A673 (cell line): ENCODE data around the gene C10orf90. TPM values are rescaled to one million over a fixed set of nuclear protein-coding genes. Genes with fewer than 3 reads are reported as not detected.

Experiments
- BruUV-seq: library from RNA; stranded (reverse); fragments of 400-500 nt; replicated peaks from 2 replicates; lab custom pipeline; 2021; lab: Mats Ljungman, UMichigan
- CTCF ChIA-PET: fragments of 300-600 bp; sonication (Branson Sonifier 250); formaldehyde crosslinking; loops from one replicate; lab custom pipeline; 2022; ENCODE audit warnings: antibody characterized with exemption; lab: Charles Lee
- POLR2A ChIA-PET: fragments of 300-600 bp; sonication (Branson Sonifier 250); formaldehyde crosslinking; loops from one replicate; lab custom pipeline; 2022; ENCODE audit warnings: antibody characterized with exemption; ENCODE audit not compliant: low non-redundant PET; lab: Charles Lee
- DNase-seq: peaks from one replicate; pipeline ENCODE4 v3.0.0-alpha.2; 2015; ENCODE audit warnings: low spot score
- H3K27ac ChIP-seq: fragments of 200-600 bp; sonication (generic); 2 replicates; pipeline ENCODE4 v1.5.1; 2016; ENCODE audit warnings: mixed run types, low read depth, mild to moderate bottlenecking, mixed read lengths, antibody characterized with exemption, low read length; ENCODE audit not compliant: poor library complexity, severe bottlenecking
- H3K27me3 ChIP-seq: fragments of 200-600 bp; sonication (generic); replicated peaks from 2 replicates; pipeline ENCODE4 v1.6.1; 2017; ENCODE audit warnings: mixed run types, low read depth, mild to moderate bottlenecking, mixed read lengths, antibody characterized with exemption, low read length; ENCODE audit not compliant: insufficient read depth, poor library complexity
- H3K36me3 ChIP-seq: fragments of 200-600 bp; sonication (generic); 2 replicates; pipeline ENCODE4 v1.6.1; 2016; ENCODE audit warnings: mixed run types, mild to moderate bottlenecking, mixed read lengths, antibody characterized with exemption, low read length; ENCODE audit not compliant: insufficient read depth, poor library complexity, severe bottlenecking
- H3K4me1 ChIP-seq: fragments of 200-600 bp; sonication (generic); 2 replicates; pipeline ENCODE4 v1.6.1; 2017; ENCODE audit warnings: mixed run types, mild to moderate bottlenecking, mixed read lengths, antibody characterized with exemption, low read length; ENCODE audit not compliant: insufficient read depth, poor library complexity, severe bottlenecking
- H3K4me3 ChIP-seq: fragments of 200-600 bp; sonication (generic); 2 replicates; pipeline ENCODE4 v1.5.1; 2016; ENCODE audit warnings: low read depth, mixed run types, mild to moderate bottlenecking, mixed read lengths, low read length; ENCODE audit not compliant: poor library complexity, severe bottlenecking
- H3K9me3 ChIP-seq: fragments of 200-600 bp; sonication (generic); 2 replicates; pipeline ENCODE4 v1.6.1; 2016; ENCODE audit warnings: mixed run types, low read depth, mild to moderate bottlenecking, mixed read lengths, antibody characterized with exemption, low read length; ENCODE audit not compliant: poor library complexity, severe bottlenecking
- CTCF ChIP-seq: fragments of 300-800, 200-600 bp; sonication (generic); conservative IDR thresholded peaks from 2 replicates; pipeline ENCODE4 v1.5.1; 2017; ENCODE audit warnings: low read depth, mild to moderate bottlenecking, antibody characterized with exemption, low read length, moderate library complexity, mixed read lengths
- EZH2 ChIP-seq: fragments of 200-600 bp; sonication (generic); IDR thresholded peaks from 2 replicates; pipeline ENCODE4 v1.6.1; 2017; ENCODE audit warnings: borderline replicate concordance, low read depth, mild to moderate bottlenecking, mixed read lengths, antibody characterized with exemption, low read length; ENCODE audit not compliant: poor library complexity, severe bottlenecking
- intact Hi-C: fragments of 100-400 bp; cut with micrococcal nuclease; formaldehyde crosslinking; loops from one replicate; pipeline ENCODE4 v1.10.0; 2022; ENCODE audit not compliant: unreplicated experiment
- total RNA-seq: library from RNA; stranded (reverse); gene quantifications from 2 replicates; pipeline ENCODE4 v1.2.3, GENCODE V29; 2021

The C10orf90 gene
- total RNA-seq, 1 experiment from 2014 or later: not detected

DNA sequence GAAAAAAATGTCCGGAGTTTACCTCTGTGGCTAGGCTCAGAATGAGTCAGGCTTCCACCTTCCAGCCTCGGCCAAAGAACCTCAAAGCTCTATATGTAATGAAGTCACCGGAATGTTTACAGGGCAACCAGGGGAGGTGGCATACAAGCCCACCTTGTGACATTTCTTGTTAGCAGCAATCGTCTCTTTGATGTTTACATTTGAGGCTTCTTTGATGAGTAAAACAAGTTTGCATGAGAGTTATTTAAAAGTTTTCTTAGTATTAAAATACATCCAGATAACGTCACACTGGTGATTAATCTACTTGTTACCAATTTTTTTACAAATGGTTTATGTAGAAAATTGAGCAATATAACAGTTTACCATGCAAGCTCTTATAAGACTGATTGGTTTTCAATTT is 149.1 kb downstream of the C10orf90 start:
- H3K27ac ChIP-seq: no peak overlapping the region
- no TSS peak for BruUV-seq
- H3K27me3 ChIP-seq: peaks cover 3% of the 10 kb centered on the region
- CTCF ChIA-PET: no interaction called here
- H3K36me3 ChIP-seq: no peaks in the 10 kb centered on the region
- no peak for TF ChIP-seq EZH2
- TF ChIP-seq CTCF: no peak
- intact Hi-C loops: no loop called here
- no peaks in the 10 kb centered on the region for H3K4me1 ChIP-seq
- H3K4me3 ChIP-seq: no peak overlapping the region
- POLR2A ChIA-PET: no interaction called here
- no peaks in the 10 kb centered on the region for H3K9me3 ChIP-seq
- no peak for DNase-seq

- ChIA-PET POLR2A (no interaction called here), CTCF (no interaction called here)
- intact Hi-C loops: no loop called here
- H3K27me3 ChIP-seq: peaks cover 3% of the 10 kb centered on the region
- DNase-seq: no peak
- H3K4me3 ChIP-seq: no peak overlapping the region
- H3K4me1 ChIP-seq: no peaks in the 10 kb centered on the region
- TF ChIP-seq EZH2: no peak
- TF ChIP-seq CTCF: no peak
- no peaks in the 10 kb centered on the region for H3K36me3 ChIP-seq
- no TSS peak for BruUV-seq
- no peak overlapping the region for H3K27ac ChIP-seq
- H3K9me3 ChIP-seq: no peaks in the 10 kb centered on the region
These were observed 149.7 kb downstream of the C10orf90 start for GRCh38 chr10:126520751-126521317.

DNA sequence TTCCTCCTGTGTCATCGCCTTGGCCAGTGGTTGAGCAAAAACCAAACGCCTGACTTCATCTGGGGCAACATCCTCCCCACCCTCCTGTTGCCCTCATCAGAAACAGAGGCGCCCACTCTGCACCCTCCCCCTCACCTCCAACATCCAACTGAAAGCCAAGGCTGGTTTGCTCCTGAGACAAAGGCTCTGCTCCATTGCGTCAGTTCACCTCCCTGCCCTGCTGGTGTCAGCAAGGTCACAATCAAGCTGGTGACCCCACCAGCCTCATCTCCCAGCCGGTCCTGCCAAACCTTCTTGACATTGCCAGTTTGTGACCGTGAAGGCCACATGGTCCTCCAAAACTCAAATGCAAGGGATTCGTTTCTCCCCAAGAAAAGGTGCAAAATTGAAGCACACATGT is 150.5 kb downstream of the C10orf90 start:
- H3K27ac ChIP-seq: no peak overlapping the region
- CTCF ChIA-PET: no interaction called here

More for the DNA sequence above, 150.5 kb downstream of the C10orf90 start:
- TF ChIP-seq EZH2 (no peak), CTCF (no peak)
- Histone ChIP-seq H3K36me3 (no peaks in the 10 kb centered on the region), H3K27me3 (peaks cover 3% of the 10 kb centered on the region), H3K4me3 (no peak overlapping the region), H3K9me3 (no peaks in the 10 kb centered on the region), H3K4me1 (no peaks in the 10 kb centered on the region)
- no peak for DNase-seq
- POLR2A ChIA-PET: no interaction called here
- intact Hi-C loops: no loop called here
- no TSS peak for BruUV-seq
